HepG2 (cell line): ENCODE measurements around the gene C20orf96. TPM values are rescaled to one million over a fixed set of nuclear protein-coding genes. Genes with fewer than 3 reads are reported as not detected.

ENCODE experiments used
- ARNT ChIP-seq: fragments of 450-650 bp; IDR thresholded peaks from 2 replicates; pipeline ENCODE4 v1.6.1; 2017
- EP300 ChIP-seq, 3 experiments: sonication (generic) in 1 of 3; formaldehyde crosslinking in 1 of 3; IDR thresholded peaks; 2 replicates each; pipeline versions ENCODE4 v1.5.1 to v1.6.1; 2011 to 2020; ENCODE audit warnings: low read depth in 2 of 3, low read length in 2 of 3, borderline replicate concordance in 1 of 3, improper control_type of control experiment in 1 of 3, mild to moderate bottlenecking in 1 of 3, missing genetic modification reagents in 1 of 3, moderate library complexity in 1 of 3
- HMG20A ChIP-seq: IDR thresholded peaks from 2 replicates; pipeline ENCODE4 v1.6.1; 2016; ENCODE audit warnings: borderline replicate concordance
- KLF13 ChIP-seq: sonication (generic); formaldehyde crosslinking; IDR thresholded peaks from 2 replicates; pipeline ENCODE4 v1.4.0; 2020; ENCODE audit warnings: mild to moderate bottlenecking, missing genetic modification reagents
- KMT2A ChIP-seq: sonication (generic); formaldehyde crosslinking; IDR thresholded peaks from 2 replicates; pipeline ENCODE4 v1.4.0; 2020; ENCODE audit warnings: missing genetic modification reagents
- MBD4 ChIP-seq: IDR thresholded peaks from 2 replicates; pipeline ENCODE4 v1.6.1; 2012; ENCODE audit warnings: low read length, inconsistent platforms, borderline replicate concordance
- MIXL1 ChIP-seq: IDR thresholded peaks from 2 replicates; pipeline ENCODE4 v1.6.1; 2016
- MTF2 ChIP-seq: sonication (generic); formaldehyde crosslinking; IDR thresholded peaks from 2 replicates; pipeline ENCODE4 v1.5.0; 2020; ENCODE audit warnings: missing genetic modification reagents, borderline replicate concordance
- RNF2 ChIP-seq: fragments of 450-650 bp; conservative IDR thresholded peaks from 2 replicates; pipeline ENCODE4 v1.6.1; 2016; ENCODE audit warnings: low read depth
- SALL2 ChIP-seq: sonication (generic); formaldehyde crosslinking; IDR thresholded peaks from 2 replicates; pipeline ENCODE4 v1.8.1; 2023; ENCODE audit warnings: mild to moderate bottlenecking, missing genetic modification reagents, inconsistent platforms
- SMARCC2 ChIP-seq: fragments of 450-650 bp; IDR thresholded peaks from 2 replicates; pipeline ENCODE4 v1.6.1; 2017; ENCODE audit warnings: antibody characterized with exemption, mild to moderate bottlenecking
- SPEN ChIP-seq: sonication (generic); formaldehyde crosslinking; IDR thresholded peaks from 2 replicates; pipeline ENCODE4 v1.5.1; 2020; ENCODE audit warnings: low read depth, mild to moderate bottlenecking, missing genetic modification reagents
- TOPORS ChIP-seq: sonication (generic); formaldehyde crosslinking; IDR thresholded peaks from 2 replicates; pipeline ENCODE4 v1.8.0; 2023; ENCODE audit warnings: mild to moderate bottlenecking, missing genetic modification reagents
- ZNF12 ChIP-seq: sonication (generic); formaldehyde crosslinking; IDR thresholded peaks from 2 replicates; pipeline ENCODE4 v1.5.0; 2020; ENCODE audit warnings: missing genetic modification reagents
- ZNF20 ChIP-seq: sonication (generic); formaldehyde crosslinking; IDR thresholded peaks from 2 replicates; pipeline ENCODE4 v1.4.0; 2020; ENCODE audit warnings: mild to moderate bottlenecking, moderate library complexity, missing genetic modification reagents
- ZNF746 ChIP-seq: sonication (generic); formaldehyde crosslinking; IDR thresholded peaks from 2 replicates; pipeline ENCODE4 v1.8.0; 2022; ENCODE audit warnings: mild to moderate bottlenecking, missing genetic modification reagents
- ZSCAN29 ChIP-seq: sonication (generic); formaldehyde crosslinking; conservative IDR thresholded peaks from 2 replicates; pipeline ENCODE4 v1.4.0; 2020; ENCODE audit warnings: mild to moderate bottlenecking, missing genetic modification reagents
- polyA plus RNA-seq, 8 experiments: library from polyadenylated mRNA; depleted of rRNA in 3 of 8; stranded (reverse) in 7 of 8; unstranded in 1 of 8; fragments of >200 nt; fragmentation: Illumina TruSeq in 4 of 8; extraction: Trizol in 4 of 8; gene quantifications; 2 replicates each; pipeline versions ENCODE4 v1.2.1 to v1.2.3, GENCODE V29; 2011 to 2016; ENCODE audit warnings: low read depth in 4 of 8, missing spikeins in 1 of 8, mixed read lengths in 1 of 8; ENCODE audit not compliant: insufficient read depth in 1 of 8
- total RNA-seq, 5 experiments: library from RNA; depleted of rRNA; stranded (reverse); fragments of >200 nt; fragmentation: Illumina TruSeq; extraction: Trizol; gene quantifications; 2 replicates each; pipeline ENCODE4 v1.2.3, GENCODE V29; 2016; ENCODE audit warnings: low read depth in 1 of 5
- TF ChIP-seq, protein P1 (sequence below): sonication (generic); formaldehyde crosslinking; IDR thresholded peaks from 2 replicates; pipeline ENCODE4 v1.5.1; 2020; ENCODE audit warnings: missing genetic modification reagents, mild to moderate bottlenecking, borderline replicate concordance
- TF ChIP-seq, protein P2 (sequence below): sonication (generic); formaldehyde crosslinking; IDR thresholded peaks from 2 replicates; pipeline ENCODE4 v1.5.1; 2020; ENCODE audit warnings: mild to moderate bottlenecking, missing genetic modification reagents, moderate library complexity
- TF ChIP-seq, protein P3 (sequence below): sonication (generic); formaldehyde crosslinking; conservative IDR thresholded peaks from 2 replicates; pipeline ENCODE4 v1.8.1; 2023; ENCODE audit warnings: missing genetic modification reagents
- TF ChIP-seq, protein P4 (sequence below): sonication (generic); formaldehyde crosslinking; conservative IDR thresholded peaks from 2 replicates; pipeline ENCODE4 v1.4.0; 2020; ENCODE audit warnings: mild to moderate bottlenecking, missing genetic modification reagents, moderate library complexity
- TF ChIP-seq, protein P5 (sequence below): IDR thresholded peaks from 2 replicates; pipeline ENCODE4 v1.6.1; 2016; ENCODE audit warnings: mild to moderate bottlenecking

The C20orf96 gene
- total and polyA plus RNA-seq, 2 of the 13 experiments (the other 11 are each of a cell fraction or from before 2014, with no cell fraction given): 3.8 to 20.6 TPM

DNA sequence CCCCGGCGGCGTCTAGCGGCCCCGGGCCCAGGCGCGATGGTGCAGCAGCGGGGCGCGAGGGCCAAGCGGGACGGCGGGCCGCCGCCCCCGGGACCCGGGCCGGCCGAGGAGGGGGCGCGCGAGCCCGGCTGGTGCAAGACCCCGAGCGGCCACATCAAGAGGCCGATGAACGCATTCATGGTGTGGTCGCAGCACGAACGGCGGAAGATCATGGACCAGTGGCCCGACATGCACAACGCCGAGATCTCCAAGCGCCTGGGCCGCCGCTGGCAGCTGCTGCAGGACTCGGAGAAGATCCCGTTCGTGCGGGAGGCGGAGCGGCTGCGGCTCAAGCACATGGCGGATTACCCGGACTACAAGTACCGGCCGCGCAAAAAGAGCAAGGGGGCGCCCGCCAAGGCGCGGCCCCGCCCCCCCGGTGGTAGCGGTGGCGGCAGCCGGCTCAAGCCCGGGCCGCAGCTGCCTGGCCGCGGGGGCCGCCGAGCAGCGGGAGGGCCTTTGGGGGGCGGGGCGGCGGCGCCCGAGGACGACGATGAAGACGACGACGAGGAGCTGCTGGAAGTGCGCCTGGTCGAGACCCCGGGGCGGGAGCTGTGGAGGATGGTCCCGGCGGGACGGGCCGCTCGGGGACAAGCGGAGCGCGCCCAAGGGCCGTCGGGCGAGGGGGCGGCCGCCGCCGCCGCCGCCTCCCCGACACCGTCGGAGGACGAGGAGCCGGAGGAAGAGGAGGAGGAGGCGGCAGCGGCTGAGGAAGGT, 35.5 kb upstream of the C20orf96 start (continued):
- TF ChIP-seq ZSCAN29 (CRISPR knock-in tag): no peak
- no peak for TF ChIP-seq SMARCC2
- no peak for TF ChIP-seq ARNT
- TF ChIP-seq, protein P1, sequence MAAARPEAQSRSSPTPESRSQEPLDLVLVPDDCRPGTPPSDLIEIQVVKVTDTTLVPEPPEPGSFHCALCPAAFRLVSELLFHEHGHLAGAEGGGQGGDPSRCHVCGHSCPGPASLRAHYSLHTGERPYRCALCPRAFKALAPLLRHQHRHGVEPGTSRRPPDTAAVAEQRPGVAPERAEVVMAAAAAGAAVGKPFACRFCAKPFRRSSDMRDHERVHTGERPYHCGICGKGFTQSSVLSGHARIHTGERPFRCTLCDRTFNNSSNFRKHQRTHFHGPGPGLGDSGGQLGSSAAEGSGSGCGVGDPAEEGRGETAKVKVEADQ (CRISPR knock-in tag): 0 out of 2 replicates have a peak, but pooled peaks have one; percentile 1
- TF ChIP-seq HMG20A (CRISPR knock-in tag): no peak
- TF ChIP-seq EP300 (IDR thresholded peaks at IDR 0.05; ENCODE audit: low read depth in 2 of 2, low read length in 2 of 2): no peak
- TF ChIP-seq EP300 (CRISPR knock-in tag; IDR thresholded peaks at IDR 0.05; ENCODE audit: borderline replicate concordance): no peak
- TF ChIP-seq SALL2 (CRISPR knock-in tag): peak; percentile 28; the same call in 1 of the 2 replicates
- TF ChIP-seq SPEN: no peak
- TF ChIP-seq, protein P2, sequence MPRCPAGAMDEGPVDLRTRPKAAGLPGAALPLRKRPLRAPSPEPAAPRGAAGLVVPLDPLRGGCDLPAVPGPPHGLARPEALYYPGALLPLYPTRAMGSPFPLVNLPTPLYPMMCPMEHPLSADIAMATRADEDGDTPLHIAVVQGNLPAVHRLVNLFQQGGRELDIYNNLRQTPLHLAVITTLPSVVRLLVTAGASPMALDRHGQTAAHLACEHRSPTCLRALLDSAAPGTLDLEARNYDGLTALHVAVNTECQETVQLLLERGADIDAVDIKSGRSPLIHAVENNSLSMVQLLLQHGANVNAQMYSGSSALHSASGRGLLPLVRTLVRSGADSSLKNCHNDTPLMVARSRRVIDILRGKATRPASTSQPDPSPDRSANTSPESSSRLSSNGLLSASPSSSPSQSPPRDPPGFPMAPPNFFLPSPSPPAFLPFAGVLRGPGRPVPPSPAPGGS (CRISPR knock-in tag): peak; percentile 2
- TF ChIP-seq TOPORS (CRISPR knock-in tag): no peak
- TF ChIP-seq RNF2: no peak; the same call in 1 of the 2 replicates
- no peak for TF ChIP-seq MBD4
- TF ChIP-seq MTF2 (CRISPR knock-in tag): no peak
- no peak for TF ChIP-seq ZNF12 (CRISPR knock-in tag)
- no peak for TF ChIP-seq ZNF20 (CRISPR knock-in tag)
- 0 out of 2 replicates have a peak, but pooled peaks have one; percentile 41 for TF ChIP-seq ZNF746 (CRISPR knock-in tag)
- no peak; the same call in 1 of the 2 replicates for TF ChIP-seq KMT2A (CRISPR knock-in tag)
- TF ChIP-seq, protein P3, sequence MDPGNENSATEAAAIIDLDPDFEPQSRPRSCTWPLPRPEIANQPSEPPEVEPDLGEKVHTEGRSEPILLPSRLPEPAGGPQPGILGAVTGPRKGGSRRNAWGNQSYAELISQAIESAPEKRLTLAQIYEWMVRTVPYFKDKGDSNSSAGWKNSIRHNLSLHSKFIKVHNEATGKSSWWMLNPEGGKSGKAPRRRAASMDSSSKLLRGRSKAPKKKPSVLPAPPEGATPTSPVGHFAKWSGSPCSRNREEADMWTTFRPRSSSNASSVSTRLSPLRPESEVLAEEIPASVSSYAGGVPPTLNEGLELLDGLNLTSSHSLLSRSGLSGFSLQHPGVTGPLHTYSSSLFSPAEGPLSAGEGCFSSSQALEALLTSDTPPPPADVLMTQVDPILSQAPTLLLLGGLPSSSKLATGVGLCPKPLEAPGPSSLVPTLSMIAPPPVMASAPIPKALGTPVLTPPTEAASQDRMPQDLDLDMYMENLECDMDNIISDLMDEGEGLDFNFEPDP (CRISPR knock-in tag): no peak
- TF ChIP-seq, protein P4, sequence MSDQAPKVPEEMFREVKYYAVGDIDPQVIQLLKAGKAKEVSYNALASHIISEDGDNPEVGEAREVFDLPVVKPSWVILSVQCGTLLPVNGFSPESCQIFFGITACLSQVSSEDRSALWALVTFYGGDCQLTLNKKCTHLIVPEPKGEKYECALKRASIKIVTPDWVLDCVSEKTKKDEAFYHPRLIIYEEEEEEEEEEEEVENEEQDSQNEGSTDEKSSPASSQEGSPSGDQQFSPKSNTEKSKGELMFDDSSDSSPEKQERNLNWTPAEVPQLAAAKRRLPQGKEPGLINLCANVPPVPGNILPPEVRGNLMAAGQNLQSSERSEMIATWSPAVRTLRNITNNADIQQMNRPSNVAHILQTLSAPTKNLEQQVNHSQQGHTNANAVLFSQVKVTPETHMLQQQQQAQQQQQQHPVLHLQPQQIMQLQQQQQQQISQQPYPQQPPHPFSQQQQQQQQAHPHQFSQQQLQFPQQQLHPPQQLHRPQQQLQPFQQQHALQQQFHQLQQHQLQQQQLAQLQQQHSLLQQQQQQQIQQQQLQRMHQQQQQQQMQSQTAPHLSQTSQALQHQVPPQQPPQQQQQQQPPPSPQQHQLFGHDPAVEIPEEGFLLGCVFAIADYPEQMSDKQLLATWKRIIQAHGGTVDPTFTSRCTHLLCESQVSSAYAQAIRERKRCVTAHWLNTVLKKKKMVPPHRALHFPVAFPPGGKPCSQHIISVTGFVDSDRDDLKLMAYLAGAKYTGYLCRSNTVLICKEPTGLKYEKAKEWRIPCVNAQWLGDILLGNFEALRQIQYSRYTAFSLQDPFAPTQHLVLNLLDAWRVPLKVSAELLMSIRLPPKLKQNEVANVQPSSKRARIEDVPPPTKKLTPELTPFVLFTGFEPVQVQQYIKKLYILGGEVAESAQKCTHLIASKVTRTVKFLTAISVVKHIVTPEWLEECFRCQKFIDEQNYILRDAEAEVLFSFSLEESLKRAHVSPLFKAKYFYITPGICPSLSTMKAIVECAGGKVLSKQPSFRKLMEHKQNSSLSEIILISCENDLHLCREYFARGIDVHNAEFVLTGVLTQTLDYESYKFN (CRISPR knock-in tag): no peak; the same call in 1 of the 2 replicates
- TF ChIP-seq, protein P5, sequence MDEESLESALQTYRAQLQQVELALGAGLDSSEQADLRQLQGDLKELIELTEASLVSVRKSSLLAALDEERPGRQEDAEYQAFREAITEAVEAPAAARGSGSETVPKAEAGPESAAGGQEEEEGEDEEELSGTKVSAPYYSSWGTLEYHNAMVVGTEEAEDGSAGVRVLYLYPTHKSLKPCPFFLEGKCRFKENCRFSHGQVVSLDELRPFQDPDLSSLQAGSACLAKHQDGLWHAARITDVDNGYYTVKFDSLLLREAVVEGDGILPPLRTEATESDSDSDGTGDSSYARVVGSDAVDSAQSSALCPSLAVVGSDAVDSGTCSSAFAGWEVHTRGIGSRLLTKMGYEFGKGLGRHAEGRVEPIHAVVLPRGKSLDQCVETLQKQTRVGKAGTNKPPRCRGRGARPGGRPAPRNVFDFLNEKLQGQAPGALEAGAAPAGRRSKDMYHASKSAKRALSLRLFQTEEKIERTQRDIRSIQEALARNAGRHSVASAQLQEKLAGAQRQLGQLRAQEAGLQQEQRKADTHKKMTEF (CRISPR knock-in tag): no peak
- no peak for TF ChIP-seq KLF13 (CRISPR knock-in tag)
- no peak for TF ChIP-seq MIXL1
